GM13977 (cell line): ENCODE results near the gene CNGA3.

Experiments used
- DNase-seq: peaks from one replicate; pipeline ENCODE4 v3.0.0; 2012; ENCODE audit warnings: low spot score
- in situ Hi-C: fragments of 300-500 bp; cut with MboI; formaldehyde crosslinking; loops from one replicate; pipeline ENCODE4 v1.12.0; 2022; ENCODE audit warnings: low sequenced_read_pairs, low pct_unique_long_range_greater_than_20kb, mixed read lengths, inconsistent platforms; ENCODE audit not compliant: unreplicated experiment
- TF ChIP-seq, protein P1 (sequence below): IDR thresholded peaks from 2 replicates; pipeline ENCODE4 v1.5.1; 2012; ENCODE audit warnings: mild to moderate bottlenecking, control low read depth; ENCODE audit not compliant: insufficient read depth; ENCODE audit errors: extremely low read depth, missing control alignments

The CNGA3 gene

DNA sequence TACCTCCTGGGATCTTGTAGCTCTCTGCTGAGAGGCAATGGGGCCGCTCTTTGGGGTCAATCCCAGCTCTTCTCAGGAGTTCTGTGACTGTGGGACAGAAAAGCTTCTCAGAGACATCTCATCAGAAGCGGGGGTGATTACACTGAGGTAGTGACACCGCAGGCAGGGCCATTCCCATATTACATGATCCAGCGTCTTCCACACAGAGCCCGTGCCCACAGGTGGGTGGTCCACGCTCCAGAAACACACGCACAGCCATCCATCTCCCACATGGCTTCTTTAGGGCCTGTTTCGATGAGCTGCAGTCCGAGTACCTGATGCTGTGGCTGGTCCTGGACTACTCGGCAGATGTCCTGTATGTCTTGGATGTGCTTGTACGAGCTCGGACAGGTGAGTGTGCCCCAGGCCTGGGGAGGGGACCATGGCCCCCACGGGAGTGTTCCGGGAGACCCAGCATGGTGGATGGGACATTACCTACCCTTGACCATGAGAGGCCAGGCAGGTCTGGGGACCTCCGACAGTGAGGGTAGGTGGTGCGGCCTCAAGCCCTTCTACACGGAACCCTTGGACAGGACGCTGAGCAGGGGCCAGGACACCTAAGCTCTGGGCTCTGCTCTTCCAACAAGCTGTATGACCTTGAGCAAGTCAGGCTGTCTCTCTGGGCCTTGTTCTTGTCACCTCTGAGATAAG is 45.5 kb downstream of the CNGA3 start:
- no peak for DNase-seq
- TF ChIP-seq, protein P1, sequence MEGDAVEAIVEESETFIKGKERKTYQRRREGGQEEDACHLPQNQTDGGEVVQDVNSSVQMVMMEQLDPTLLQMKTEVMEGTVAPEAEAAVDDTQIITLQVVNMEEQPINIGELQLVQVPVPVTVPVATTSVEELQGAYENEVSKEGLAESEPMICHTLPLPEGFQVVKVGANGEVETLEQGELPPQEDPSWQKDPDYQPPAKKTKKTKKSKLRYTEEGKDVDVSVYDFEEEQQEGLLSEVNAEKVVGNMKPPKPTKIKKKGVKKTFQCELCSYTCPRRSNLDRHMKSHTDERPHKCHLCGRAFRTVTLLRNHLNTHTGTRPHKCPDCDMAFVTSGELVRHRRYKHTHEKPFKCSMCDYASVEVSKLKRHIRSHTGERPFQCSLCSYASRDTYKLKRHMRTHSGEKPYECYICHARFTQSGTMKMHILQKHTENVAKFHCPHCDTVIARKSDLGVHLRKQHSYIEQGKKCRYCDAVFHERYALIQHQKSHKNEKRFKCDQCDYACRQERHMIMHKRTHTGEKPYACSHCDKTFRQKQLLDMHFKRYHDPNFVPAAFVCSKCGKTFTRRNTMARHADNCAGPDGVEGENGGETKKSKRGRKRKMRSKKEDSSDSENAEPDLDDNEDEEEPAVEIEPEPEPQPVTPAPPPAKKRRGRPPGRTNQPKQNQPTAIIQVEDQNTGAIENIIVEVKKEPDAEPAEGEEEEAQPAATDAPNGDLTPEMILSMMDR, result no peak
- in situ Hi-C loops, result loop anchor here (25.0 kb wide), 1 partner anchor 579 kb away; no protein-coding TSS in a partner anchor

DNA sequence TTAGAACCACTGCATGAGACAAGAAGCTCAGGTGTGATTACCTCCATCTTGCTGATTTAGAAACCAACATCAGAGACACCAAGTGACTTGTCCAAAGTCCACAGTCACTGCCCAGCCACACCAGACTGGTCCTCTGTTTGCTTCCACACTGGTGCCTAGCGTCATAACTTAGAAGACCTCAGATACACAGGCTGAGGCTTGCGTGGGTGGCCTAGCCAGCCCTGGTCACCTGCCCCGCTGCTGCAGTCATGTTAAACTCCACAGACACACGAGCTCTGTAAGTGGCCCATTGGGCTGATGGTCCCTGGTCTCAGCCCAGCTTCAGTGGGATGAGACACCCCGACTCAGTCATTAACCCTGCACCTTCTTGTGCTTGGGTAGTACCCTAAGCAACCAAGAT is 47.1 kb downstream of the CNGA3 start:
- TF ChIP-seq, protein P1, result no peak
- in situ Hi-C loops, result loop anchor here (25.0 kb wide), 1 partner anchor 581 kb away; no protein-coding TSS in a partner anchor
- DNase-seq, result no peak

DNA sequence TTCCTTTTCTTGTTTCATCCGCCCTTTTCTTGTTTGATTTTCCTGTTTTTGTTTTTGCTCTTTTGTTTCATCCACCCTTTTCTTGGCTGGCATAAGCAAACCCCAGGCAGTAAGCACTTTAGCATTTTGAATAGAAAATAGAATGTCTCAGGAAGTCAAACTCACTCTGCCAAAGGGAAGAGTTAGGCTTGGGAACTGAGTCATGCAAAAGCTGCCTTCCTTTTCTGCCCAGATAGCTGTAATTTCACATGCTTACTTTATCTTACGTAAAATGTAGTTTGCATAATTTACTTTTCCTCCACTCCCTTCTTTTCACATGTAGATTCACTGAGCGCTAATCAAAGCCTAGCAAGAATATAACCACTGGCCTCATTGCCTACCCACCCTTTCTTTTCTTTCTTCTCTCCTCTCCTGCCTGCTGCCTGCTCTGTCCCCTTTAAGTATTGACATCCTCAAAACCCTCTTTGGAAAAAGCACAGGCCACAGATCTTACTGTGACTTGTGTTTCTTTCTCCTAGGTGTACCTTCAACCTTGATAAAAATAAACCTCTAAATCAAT is 48.4 kb downstream of the CNGA3 start:
- TF ChIP-seq, protein P1, result no peak
- no peak for DNase-seq
- in situ Hi-C loops, result loop anchor here (25.0 kb wide), 1 partner anchor 582 kb away; no protein-coding TSS in a partner anchor

DNA sequence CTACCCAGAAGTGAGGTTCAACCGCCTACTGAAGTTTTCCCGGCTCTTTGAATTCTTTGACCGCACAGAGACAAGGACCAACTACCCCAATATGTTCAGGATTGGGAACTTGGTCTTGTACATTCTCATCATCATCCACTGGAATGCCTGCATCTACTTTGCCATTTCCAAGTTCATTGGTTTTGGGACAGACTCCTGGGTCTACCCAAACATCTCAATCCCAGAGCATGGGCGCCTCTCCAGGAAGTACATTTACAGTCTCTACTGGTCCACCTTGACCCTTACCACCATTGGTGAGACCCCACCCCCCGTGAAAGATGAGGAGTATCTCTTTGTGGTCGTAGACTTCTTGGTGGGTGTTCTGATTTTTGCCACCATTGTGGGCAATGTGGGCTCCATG is 49.7 kb downstream of the CNGA3 start:
- TF ChIP-seq, protein P1, result no peak
- no peak for DNase-seq
- in situ Hi-C loops, result loop anchor here (25.0 kb wide), 1 partner anchor 584 kb away; no protein-coding TSS in a partner anchor

DNA sequence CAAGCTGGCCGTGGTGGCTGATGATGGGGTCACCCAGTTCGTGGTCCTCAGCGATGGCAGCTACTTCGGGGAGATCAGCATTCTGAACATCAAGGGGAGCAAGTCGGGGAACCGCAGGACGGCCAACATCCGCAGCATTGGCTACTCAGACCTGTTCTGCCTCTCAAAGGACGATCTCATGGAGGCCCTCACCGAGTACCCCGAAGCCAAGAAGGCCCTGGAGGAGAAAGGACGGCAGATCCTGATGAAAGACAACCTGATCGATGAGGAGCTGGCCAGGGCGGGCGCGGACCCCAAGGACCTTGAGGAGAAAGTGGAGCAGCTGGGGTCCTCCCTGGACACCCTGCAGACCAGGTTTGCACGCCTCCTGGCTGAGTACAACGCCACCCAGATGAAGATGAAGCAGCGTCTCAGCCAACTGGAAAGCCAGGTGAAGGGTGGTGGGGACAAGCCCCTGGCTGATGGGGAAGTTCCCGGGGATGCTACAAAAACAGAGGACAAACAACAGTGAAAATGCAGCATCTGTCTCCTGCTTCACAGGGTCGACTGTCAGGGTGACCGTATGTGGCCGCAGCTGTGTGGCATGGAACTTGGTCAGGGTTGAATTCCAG is 50.6 kb downstream of the CNGA3 start:
- no peak for DNase-seq
- in situ Hi-C loops, result loop anchor here (25.0 kb wide), 1 partner anchor 585 kb away; no protein-coding TSS in a partner anchor
- TF ChIP-seq, protein P1, result no peak

DNA sequence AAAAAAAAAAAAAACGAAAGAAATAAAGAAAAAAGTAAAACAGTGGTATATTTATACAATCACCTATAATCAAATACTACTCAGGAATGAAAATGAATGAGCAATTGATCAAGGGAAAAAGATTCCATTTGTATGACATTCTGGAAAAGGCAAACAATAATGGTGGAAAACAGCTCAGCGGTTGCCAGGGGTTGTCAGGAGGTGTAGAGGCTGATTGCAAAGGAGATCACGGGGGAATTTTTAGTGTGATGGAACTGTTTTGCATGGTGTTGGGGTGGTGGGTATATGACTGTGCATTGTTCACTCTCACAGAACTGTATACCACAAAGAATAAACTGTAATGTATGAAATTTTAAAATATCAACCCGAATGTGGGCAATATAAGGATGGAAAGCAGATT is 52.9 kb downstream of the CNGA3 start:
- in situ Hi-C loops, result loop anchor here (25.0 kb wide), 1 partner anchor 587 kb away; no protein-coding TSS in a partner anchor
- DNase-seq, result no peak
- TF ChIP-seq, protein P1, result no peak
